Esophagus squamous epithelium (tissue), 4 donors: ENCODE results near the gene CABLES1.

Experiments used
- CTCF ChIP-seq, 6 experiments: fragments of 450-650 bp in 4 of 6; fragments of 200-600 bp in 2 of 6; sonication (generic) in 2 of 6; IDR thresholded peaks; one replicate each; pipeline ENCODE4 v1.5.1; 2016 to 2019; ENCODE audit warnings: antibody characterized with exemption in 6 of 6, mild to moderate bottlenecking in 4 of 6, moderate library complexity in 4 of 6
- POLR2A ChIP-seq, 4 donors: fragments of 450-650 bp; IDR thresholded peaks; one replicate each; pipeline ENCODE4 v1.6.1; 2017; ENCODE audit warnings: antibody characterized with exemption in 4 of 4, mild to moderate bottlenecking in 4 of 4, moderate library complexity in 3 of 4

- TF ChIP-seq CTCF (IDR thresholded peaks at IDR 0.05) (no peak), POLR2A (IDR thresholded peaks at IDR 0.05) (no peak)
Observed at GRCh38 chr18:23225503-23225902, 90.2 kb downstream of the CABLES1 start.
